DND-41 (cell line): ENCODE data around the gene MAT1A.

Experiments used
- ATAC-seq: fragments of 200-7000 bp; cut with Tn5 transposase; 3 replicates; pipeline ENCODE4 v1.9.1; 2021; ENCODE audit warnings: low read depth; ENCODE audit not compliant: insufficient read depth
- DNase-seq: peaks from one replicate; pipeline ENCODE4 v3.0.0-alpha.2; 2020
- H2AFZ ChIP-seq: 2 replicates; pipeline ENCODE4 v1.6.0; 2012; ENCODE audit warnings: low read depth, low read length
- H3K27ac ChIP-seq: 2 replicates; pipeline ENCODE4 v1.5.1; 2012; ENCODE audit warnings: low read length, inconsistent platforms
- H3K27me3 ChIP-seq: fragments of 200-600 bp; sonication (generic); 2 replicates; pipeline ENCODE4 v1.6.0; 2012; ENCODE audit warnings: low read length, mild to moderate bottlenecking, inconsistent platforms; ENCODE audit not compliant: insufficient read depth, poor library complexity
- H3K36me3 ChIP-seq: 2 replicates; pipeline ENCODE4 v1.5.1; 2012; ENCODE audit warnings: low read length, inconsistent platforms; ENCODE audit not compliant: insufficient read depth
- H3K4me1 ChIP-seq: 2 replicates; pipeline ENCODE4 v1.5.1; 2012; ENCODE audit warnings: mild to moderate bottlenecking, low read length; ENCODE audit not compliant: insufficient read depth
- H3K4me2 ChIP-seq: 2 replicates; pipeline ENCODE4 v1.6.0; 2012; ENCODE audit warnings: mild to moderate bottlenecking, moderate library complexity, low read length, inconsistent platforms; ENCODE audit not compliant: insufficient read depth
- H3K4me3 ChIP-seq, 2 experiments: fragments of 200-600 bp in 1 of 2; shearing (Covaris generic) in 1 of 2; 2 replicates each; pipeline ENCODE4 v1.5.1; 2012 to 2016; ENCODE audit warnings: inconsistent platforms in 2 of 2, low read length in 2 of 2, mild to moderate bottlenecking in 2 of 2, low read depth in 1 of 2, moderate library complexity in 1 of 2
- H3K79me2 ChIP-seq: 2 replicates; pipeline ENCODE4 v1.6.0; 2012; ENCODE audit warnings: low read length, inconsistent platforms; ENCODE audit not compliant: insufficient read depth
- H3K9ac ChIP-seq: 2 replicates; pipeline ENCODE4 v1.6.0; 2012; ENCODE audit warnings: low read depth, mild to moderate bottlenecking, inconsistent platforms, low read length, moderate library complexity
- H3K9me3 ChIP-seq: 2 replicates; pipeline ENCODE4 v1.5.1; 2012; ENCODE audit warnings: low read length, moderate library complexity, mild to moderate bottlenecking, inconsistent platforms; ENCODE audit not compliant: insufficient read depth, severe bottlenecking
- H4K20me1 ChIP-seq: 2 replicates; pipeline ENCODE4 v1.6.0; 2012; ENCODE audit warnings: low read length; ENCODE audit not compliant: insufficient read depth
- CTCF ChIP-seq: IDR thresholded peaks from 2 replicates; pipeline ENCODE4 v1.5.1; 2012; ENCODE audit warnings: borderline replicate concordance, low read length, moderate library complexity, mild to moderate bottlenecking; ENCODE audit not compliant: poor library complexity, severe bottlenecking; ENCODE audit errors: extremely low read depth
- EZH2 ChIP-seq: IDR thresholded peaks from 3 replicates; pipeline ENCODE4 v1.6.1; 2012; ENCODE audit warnings: borderline replicate concordance, low read depth, mild to moderate bottlenecking, moderate library complexity, low read length, inconsistent platforms; ENCODE audit not compliant: severe bottlenecking

MAT1A gene

GRCh38 chr10:80273523-80274170 lies 15.8 kb downstream of the MAT1A start:
- Histone ChIP-seq H3K9ac (no peak overlapping the region), H3K27ac (no peak overlapping the region), H3K9me3 (peaks cover 3% of the 10 kb centered on the region), H4K20me1 (no peaks in the 10 kb centered on the region; the same call in 1 of the 2 replicates), H3K36me3 (no peaks in the 10 kb centered on the region), H3K4me1 (no peaks in the 10 kb centered on the region), H3K79me2 (no peaks in the 10 kb centered on the region), H3K27me3 (peaks cover 3% of the 10 kb centered on the region), H2AFZ (no peak overlapping the region), H3K4me3 (no peak overlapping the region), H3K4me2 (no peak overlapping the region)
- no peak for TF ChIP-seq CTCF
- no peak for TF ChIP-seq EZH2
- ATAC-seq (no peak), DNase-seq (no peak)

GRCh38 chr10:80272793-80273522 lies 16.5 kb downstream of the MAT1A start:
- H4K20me1 ChIP-seq, result no peaks in the 10 kb centered on the region; the same call in 1 of the 2 replicates
- peaks cover 3% of the 10 kb centered on the region for H3K9me3 ChIP-seq
- no peak overlapping the region for H2AFZ ChIP-seq
- no peaks in the 10 kb centered on the region for H3K79me2 ChIP-seq
- ATAC-seq, result no peak
- no peaks in the 10 kb centered on the region for H3K4me1 ChIP-seq
- no peak for TF ChIP-seq CTCF
- no peak for TF ChIP-seq EZH2
- H3K27ac ChIP-seq, result no peak overlapping the region
- DNase-seq, result no peak
- H3K36me3 ChIP-seq, result no peaks in the 10 kb centered on the region
- peaks cover 3% of the 10 kb centered on the region for H3K27me3 ChIP-seq
- no peak overlapping the region for H3K4me3 ChIP-seq
- no peak overlapping the region for H3K4me2 ChIP-seq
- H3K9ac ChIP-seq, result no peak overlapping the region

- ATAC-seq (no peak), DNase-seq (no peak)
- H3K79me2 ChIP-seq, result no peaks in the 10 kb centered on the region
- H3K9ac ChIP-seq, result no peak overlapping the region
- H3K4me3 ChIP-seq, result no peak overlapping the region
- H3K27me3 ChIP-seq, result peaks cover 3% of the 10 kb centered on the region
- H3K4me1 ChIP-seq, result no peaks in the 10 kb centered on the region
- no peaks in the 10 kb centered on the region for H4K20me1 ChIP-seq
- H2AFZ ChIP-seq, result no peak overlapping the region
- H3K36me3 ChIP-seq, result no peaks in the 10 kb centered on the region
- peaks cover 3% of the 10 kb centered on the region for H3K9me3 ChIP-seq
- H3K27ac ChIP-seq, result no peak overlapping the region
- H3K4me2 ChIP-seq, result no peak overlapping the region
- TF ChIP-seq EZH2 (no peak), CTCF (no peak)
Measured at GRCh38 chr10:80271416-80271815, 18.0 kb downstream of the MAT1A start.
